ENCODE measurements around the gene GPR89A.
"Not testable (repeated sequence)": the region's sequence is repeated elsewhere in the genome, so short reads cannot be mapped to it uniquely, and the experiment has no call there.

DNA sequence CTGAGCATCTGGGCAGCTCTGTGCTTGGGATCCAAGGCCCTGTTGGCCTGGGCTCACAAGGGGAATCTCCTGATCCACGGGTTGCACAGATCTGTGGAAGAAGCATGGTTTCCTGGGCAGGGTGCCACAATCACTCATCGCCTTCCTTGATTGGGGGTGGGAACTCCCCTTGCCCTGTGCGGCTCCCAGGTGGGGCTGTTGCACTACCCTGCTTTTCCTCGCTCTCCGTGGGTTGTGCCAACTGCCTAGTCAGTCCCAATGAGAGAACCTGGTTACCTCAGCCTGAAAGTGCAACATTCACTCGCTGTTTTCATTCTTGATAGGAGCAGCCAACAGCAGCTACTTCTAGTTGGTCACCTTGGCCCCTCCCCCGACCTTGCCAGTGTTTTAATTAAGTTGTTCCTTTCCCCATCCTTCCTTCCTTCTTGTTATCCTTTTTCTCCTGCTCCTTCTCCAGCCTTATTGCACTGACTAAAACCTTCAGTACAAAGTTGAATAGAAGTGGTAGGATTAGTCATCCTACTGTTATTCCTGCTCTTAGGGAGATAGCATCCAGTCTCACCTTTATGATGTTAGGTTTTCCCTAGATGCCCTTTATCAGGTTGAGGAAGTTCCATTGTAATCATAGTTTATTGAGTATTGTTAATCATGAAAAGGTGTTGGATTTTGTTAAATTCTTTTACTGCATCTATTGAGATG is 48.6 kb downstream of the GPR89A start:
- TF ChIP-seq, protein P1, sequence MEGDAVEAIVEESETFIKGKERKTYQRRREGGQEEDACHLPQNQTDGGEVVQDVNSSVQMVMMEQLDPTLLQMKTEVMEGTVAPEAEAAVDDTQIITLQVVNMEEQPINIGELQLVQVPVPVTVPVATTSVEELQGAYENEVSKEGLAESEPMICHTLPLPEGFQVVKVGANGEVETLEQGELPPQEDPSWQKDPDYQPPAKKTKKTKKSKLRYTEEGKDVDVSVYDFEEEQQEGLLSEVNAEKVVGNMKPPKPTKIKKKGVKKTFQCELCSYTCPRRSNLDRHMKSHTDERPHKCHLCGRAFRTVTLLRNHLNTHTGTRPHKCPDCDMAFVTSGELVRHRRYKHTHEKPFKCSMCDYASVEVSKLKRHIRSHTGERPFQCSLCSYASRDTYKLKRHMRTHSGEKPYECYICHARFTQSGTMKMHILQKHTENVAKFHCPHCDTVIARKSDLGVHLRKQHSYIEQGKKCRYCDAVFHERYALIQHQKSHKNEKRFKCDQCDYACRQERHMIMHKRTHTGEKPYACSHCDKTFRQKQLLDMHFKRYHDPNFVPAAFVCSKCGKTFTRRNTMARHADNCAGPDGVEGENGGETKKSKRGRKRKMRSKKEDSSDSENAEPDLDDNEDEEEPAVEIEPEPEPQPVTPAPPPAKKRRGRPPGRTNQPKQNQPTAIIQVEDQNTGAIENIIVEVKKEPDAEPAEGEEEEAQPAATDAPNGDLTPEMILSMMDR (IDR thresholded peaks at IDR 0.05 in 2 of 3, conservative IDR thresholded peaks at IDR 0.05 in 1 of 3; ENCODE audit: borderline replicate concordance in 1 of 3, insufficient read depth in 1 of 3, low read depth in 2 of 3, low read length in 2 of 3): not testable (repeated sequence)
- not testable (repeated sequence) for TF ChIP-seq RAD21 (IDR thresholded peaks at IDR 0.05; ENCODE audit: low read depth); EZH2 (IDR thresholded peaks at IDR 0.05); SRF (IDR thresholded peaks at IDR 0.05; ENCODE audit: low read depth); POLR2A (IDR thresholded peaks at IDR 0.05; ENCODE audit: borderline replicate concordance, extremely low read depth, insufficient read depth, insufficient read length); EGR1 (IDR thresholded peaks at IDR 0.05; ENCODE audit: low read depth); SP1 (IDR thresholded peaks at IDR 0.05; ENCODE audit: low read depth); POLR2AphosphoS5 (IDR thresholded peaks at IDR 0.05; ENCODE audit: low read depth, low read length); JUND (IDR thresholded peaks at IDR 0.05); CEBPB (IDR thresholded peaks at IDR 0.05; ENCODE audit: low read depth)
- TF ChIP-seq, protein P2, sequence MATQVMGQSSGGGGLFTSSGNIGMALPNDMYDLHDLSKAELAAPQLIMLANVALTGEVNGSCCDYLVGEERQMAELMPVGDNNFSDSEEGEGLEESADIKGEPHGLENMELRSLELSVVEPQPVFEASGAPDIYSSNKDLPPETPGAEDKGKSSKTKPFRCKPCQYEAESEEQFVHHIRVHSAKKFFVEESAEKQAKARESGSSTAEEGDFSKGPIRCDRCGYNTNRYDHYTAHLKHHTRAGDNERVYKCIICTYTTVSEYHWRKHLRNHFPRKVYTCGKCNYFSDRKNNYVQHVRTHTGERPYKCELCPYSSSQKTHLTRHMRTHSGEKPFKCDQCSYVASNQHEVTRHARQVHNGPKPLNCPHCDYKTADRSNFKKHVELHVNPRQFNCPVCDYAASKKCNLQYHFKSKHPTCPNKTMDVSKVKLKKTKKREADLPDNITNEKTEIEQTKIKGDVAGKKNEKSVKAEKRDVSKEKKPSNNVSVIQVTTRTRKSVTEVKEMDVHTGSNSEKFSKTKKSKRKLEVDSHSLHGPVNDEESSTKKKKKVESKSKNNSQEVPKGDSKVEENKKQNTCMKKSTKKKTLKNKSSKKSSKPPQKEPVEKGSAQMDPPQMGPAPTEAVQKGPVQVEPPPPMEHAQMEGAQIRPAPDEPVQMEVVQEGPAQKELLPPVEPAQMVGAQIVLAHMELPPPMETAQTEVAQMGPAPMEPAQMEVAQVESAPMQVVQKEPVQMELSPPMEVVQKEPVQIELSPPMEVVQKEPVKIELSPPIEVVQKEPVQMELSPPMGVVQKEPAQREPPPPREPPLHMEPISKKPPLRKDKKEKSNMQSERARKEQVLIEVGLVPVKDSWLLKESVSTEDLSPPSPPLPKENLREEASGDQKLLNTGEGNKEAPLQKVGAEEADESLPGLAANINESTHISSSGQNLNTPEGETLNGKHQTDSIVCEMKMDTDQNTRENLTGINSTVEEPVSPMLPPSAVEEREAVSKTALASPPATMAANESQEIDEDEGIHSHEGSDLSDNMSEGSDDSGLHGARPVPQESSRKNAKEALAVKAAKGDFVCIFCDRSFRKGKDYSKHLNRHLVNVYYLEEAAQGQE (IDR thresholded peaks at IDR 0.05; ENCODE audit: low read depth): not testable (repeated sequence)
- TF ChIP-seq, protein P3, sequence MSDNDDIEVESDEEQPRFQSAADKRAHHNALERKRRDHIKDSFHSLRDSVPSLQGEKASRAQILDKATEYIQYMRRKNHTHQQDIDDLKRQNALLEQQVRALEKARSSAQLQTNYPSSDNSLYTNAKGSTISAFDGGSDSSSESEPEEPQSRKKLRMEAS (IDR thresholded peaks at IDR 0.05): not testable (repeated sequence)
- TF ChIP-seq, protein P4, sequence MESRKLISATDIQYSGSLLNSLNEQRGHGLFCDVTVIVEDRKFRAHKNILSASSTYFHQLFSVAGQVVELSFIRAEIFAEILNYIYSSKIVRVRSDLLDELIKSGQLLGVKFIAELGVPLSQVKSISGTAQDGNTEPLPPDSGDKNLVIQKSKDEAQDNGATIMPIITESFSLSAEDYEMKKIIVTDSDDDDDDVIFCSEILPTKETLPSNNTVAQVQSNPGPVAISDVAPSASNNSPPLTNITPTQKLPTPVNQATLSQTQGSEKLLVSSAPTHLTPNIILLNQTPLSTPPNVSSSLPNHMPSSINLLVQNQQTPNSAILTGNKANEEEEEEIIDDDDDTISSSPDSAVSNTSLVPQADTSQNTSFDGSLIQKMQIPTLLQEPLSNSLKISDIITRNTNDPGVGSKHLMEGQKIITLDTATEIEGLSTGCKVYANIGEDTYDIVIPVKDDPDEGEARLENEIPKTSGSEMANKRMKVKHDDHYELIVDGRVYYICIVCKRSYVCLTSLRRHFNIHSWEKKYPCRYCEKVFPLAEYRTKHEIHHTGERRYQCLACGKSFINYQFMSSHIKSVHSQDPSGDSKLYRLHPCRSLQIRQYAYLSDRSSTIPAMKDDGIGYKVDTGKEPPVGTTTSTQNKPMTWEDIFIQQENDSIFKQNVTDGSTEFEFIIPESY (IDR thresholded peaks at IDR 0.05; ENCODE audit: extremely low read depth, insufficient replicate concordance, low read length): not testable (repeated sequence)
